Measurements from ENCODE around the gene FNDC1. TPM values are rescaled to one million over a fixed set of nuclear protein-coding genes. Genes with fewer than 3 reads are reported as not detected.

The FNDC1 gene
- total and polyA plus RNA-seq, 8 donors = 0.68 to 7.6 (median 5.5) TPM

DNA sequence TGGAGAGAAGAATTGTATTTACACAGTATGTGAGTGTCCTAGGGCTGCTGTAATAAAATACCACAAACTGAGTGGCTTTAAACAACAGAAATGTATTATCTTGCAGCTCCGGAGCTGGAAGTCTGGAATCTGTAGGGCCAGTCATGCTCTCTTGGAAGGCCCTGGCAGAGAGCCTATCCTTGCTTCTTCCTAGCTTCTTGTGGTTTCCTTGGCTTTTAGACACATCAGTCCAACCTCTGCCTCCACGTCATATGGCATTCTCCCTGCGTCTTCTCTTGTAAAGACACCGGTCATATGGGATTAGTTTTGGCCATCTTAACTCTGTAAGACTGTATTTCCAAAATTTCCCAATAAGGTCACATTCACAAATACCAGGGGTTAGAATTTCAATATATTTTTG, 10.8 kb downstream of the FNDC1 start:
- ATAC-seq (no peak), DNase-seq (no peak)
- H3K4me1 ChIP-seq = no peaks in the 10 kb centered on the region
- H3K27ac ChIP-seq = no peak overlapping the region
- no peak overlapping the region for H3K4me3 ChIP-seq
- TF ChIP-seq, protein P1, sequence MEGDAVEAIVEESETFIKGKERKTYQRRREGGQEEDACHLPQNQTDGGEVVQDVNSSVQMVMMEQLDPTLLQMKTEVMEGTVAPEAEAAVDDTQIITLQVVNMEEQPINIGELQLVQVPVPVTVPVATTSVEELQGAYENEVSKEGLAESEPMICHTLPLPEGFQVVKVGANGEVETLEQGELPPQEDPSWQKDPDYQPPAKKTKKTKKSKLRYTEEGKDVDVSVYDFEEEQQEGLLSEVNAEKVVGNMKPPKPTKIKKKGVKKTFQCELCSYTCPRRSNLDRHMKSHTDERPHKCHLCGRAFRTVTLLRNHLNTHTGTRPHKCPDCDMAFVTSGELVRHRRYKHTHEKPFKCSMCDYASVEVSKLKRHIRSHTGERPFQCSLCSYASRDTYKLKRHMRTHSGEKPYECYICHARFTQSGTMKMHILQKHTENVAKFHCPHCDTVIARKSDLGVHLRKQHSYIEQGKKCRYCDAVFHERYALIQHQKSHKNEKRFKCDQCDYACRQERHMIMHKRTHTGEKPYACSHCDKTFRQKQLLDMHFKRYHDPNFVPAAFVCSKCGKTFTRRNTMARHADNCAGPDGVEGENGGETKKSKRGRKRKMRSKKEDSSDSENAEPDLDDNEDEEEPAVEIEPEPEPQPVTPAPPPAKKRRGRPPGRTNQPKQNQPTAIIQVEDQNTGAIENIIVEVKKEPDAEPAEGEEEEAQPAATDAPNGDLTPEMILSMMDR (IDR thresholded peaks at IDR 0.05) = no peak
- H3K27me3 ChIP-seq = peaks cover 0 to 2% of the 10 kb centered on the region in 2 donors
- no peaks in the 10 kb centered on the region for H3K9me3 ChIP-seq
- intact Hi-C loops (cut with DNase I) = no loop called here
- H3K36me3 ChIP-seq = no peaks in the 10 kb centered on the region

DNA sequence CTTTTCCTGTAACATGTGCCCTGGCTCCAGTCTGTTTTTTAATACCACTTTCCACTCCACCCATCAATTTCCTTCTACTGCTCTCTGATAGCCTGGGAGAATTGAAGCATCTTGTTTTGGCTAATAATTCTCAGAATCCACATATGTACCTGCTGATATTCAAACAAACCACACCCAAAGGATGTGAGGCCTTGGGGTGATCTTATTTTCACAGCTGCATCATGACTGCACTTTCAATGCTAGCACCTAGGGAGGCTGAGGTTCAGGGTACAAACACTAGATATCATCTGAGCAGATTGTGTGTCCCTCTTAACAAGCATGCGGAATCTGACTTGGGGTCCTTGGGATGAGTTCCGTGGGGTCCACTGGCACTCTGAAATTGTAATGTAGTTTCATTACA, 12.7 kb downstream of the FNDC1 start:
- Histone ChIP-seq H3K27me3 (no peaks in the 10 kb centered on the region), H3K4me1 (no peaks in the 10 kb centered on the region), H3K27ac (no peak overlapping the region), H3K36me3 (no peaks in the 10 kb centered on the region), H3K9me3 (peaks cover 0 to 10% of the 10 kb centered on the region in 2 donors), H3K4me3 (no peak overlapping the region)
- intact Hi-C loops (cut with DNase I) = no loop called here
- DNase-seq (no peak), ATAC-seq (no peak)
- TF ChIP-seq, protein P1 (IDR thresholded peaks at IDR 0.05) = no peak

DNA sequence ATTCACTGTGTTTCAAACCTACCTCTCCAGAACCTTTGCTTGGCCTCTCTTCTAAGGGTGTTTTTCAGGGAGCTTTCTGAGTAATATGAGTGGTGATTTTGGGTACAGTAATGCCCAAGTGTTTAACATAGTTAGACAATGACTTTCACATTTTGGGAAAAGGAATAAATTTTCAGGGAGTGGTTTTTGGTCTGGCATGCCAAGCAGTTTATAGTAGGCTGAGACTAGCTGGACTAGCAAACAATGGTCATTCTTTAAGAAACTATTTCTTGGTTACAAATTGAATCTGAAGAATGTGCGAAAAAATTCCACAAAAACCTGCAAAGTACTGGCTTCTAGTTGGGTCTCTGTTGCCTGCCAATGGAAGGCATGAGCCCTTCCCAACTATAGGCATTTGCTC, 15.4 kb downstream of the FNDC1 start:
- Histone ChIP-seq H3K27ac (no peak overlapping the region), H3K27me3 (no peaks in the 10 kb centered on the region), H3K36me3 (no peaks in the 10 kb centered on the region), H3K9me3 (peaks cover 0 to 10% of the 10 kb centered on the region in 2 donors), H3K4me1 (no peaks in the 10 kb centered on the region), H3K4me3 (no peak overlapping the region)
- no peak for ATAC-seq
- intact Hi-C loops (cut with DNase I) = no loop called here
- no peak for DNase-seq
- TF ChIP-seq, protein P1 (IDR thresholded peaks at IDR 0.05) = no peak

DNA sequence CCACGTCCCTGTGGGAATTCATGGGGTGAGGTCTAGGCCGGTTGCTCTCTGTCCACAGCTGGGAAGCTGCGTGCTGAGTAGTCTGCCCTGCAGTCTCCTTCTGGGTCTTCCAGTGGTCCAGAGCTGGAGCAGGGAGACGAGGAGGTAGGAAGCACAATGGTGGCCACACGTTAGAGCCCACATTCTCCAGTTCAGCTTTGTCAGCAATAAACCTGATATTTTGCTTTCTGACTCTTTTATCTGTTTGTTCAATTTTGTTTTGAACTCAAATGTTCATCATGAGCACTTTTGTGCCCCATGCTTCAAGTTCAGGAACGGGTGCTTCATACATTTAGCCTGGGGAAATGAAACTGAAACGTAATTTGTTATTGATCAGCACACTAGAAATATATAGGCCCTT, 21.3 kb downstream of the FNDC1 start:
- intact Hi-C loops (cut with DNase I) = no loop called here
- no peak for DNase-seq
- TF ChIP-seq, protein P1 (IDR thresholded peaks at IDR 0.05) = no peak
- no peak overlapping the region for H3K4me3 ChIP-seq
- H3K27me3 ChIP-seq = no peaks in the 10 kb centered on the region
- ATAC-seq = no peak
- H3K9me3 ChIP-seq = peaks cover 0 to 8% of the 10 kb centered on the region in 2 donors
- H3K4me1 ChIP-seq = no peaks in the 10 kb centered on the region
- H3K27ac ChIP-seq = no peak overlapping the region
- H3K36me3 ChIP-seq = no peaks in the 10 kb centered on the region

DNA sequence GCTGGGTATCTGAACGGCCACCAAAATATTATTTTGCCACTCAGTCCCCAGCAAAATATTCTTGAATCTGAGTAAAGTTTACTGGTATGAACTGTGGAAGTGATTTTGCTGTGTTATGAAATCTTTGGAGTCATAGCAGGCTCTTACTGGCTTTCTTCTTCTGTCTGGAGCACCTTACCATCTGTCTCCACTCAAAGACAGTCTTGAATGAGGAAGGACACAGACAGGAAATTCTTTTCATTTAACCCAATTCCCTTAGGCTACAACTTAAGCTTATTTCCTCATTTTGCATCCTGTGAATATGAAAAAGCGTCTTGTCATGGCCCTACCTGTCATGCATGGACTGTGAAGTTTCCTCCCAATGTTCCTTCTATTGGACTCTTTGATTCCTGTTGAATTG, 24.7 kb downstream of the FNDC1 start:
- no peaks in the 10 kb centered on the region for H3K4me1 ChIP-seq
- TF ChIP-seq, protein P1 (IDR thresholded peaks at IDR 0.05) = no peak
- no peak overlapping the region for H3K4me3 ChIP-seq
- H3K36me3 ChIP-seq = no peaks in the 10 kb centered on the region
- DNase-seq (no peak), ATAC-seq (no peak)
- intact Hi-C loops (cut with DNase I) = no loop called here
- H3K27ac ChIP-seq = no peak overlapping the region
- H3K9me3 ChIP-seq = no peaks in the 10 kb centered on the region
- no peaks in the 10 kb centered on the region for H3K27me3 ChIP-seq
